ENCODE measurements around the gene EFCAB6. TPM values are rescaled to one million over a fixed set of nuclear protein-coding genes. Genes with fewer than 3 reads are reported as not detected.

Gene EFCAB6
- total RNA-seq, 2 experiments from 2014 or later: 0.56 to 0.71 TPM

DNA sequence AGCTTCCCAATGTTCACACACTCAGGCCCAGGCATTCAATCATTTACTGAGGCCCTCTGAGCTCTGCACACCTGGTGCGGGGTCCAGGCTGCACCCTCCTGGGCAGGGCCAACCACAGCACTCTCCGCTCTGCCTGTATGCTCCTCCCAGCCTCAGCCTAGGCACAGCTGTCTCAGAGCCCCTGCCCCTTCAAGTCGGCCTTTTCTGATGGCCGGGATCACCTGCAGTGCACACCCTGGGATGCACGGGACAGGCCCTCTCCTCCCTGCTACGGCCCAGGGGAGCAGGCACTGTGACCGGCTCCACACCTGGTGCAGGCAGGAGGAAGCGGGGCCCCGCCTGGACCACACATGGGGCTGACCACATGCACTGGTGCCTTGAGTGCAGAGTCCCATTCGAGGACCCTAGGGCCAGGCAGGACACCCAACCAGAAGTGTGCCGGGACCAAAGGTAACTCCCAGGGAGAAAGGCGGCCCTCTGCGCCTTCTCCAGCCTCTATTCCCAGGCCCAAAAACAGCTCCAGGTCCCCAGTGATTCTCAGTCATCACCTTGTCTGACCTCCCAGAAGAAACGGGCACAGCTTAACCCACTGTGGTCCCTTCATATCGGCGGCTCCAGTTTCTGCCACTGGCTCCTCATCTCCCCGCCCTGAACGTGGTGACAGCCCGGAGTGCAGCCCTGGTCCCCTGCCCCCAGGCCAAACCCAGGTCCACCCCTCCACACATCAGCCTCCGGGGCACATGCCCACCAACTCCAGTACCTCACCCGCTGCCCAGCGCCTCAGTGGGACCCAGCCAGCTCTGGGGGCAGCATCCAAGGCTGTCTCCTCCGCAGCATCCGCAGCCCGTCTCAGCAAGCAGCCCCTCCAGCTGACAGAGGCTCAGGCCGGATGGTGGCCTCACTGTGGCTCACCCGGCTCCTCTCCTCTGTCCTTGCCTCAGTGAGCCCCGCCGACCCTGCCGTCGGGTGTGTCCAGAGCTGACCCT lies 32.7 kb upstream of the EFCAB6 start:
- Mint-ChIP-seq H3K9me3 (ENCODE audit: low read depth) (no peaks in the 10 kb centered on the region), H3K36me3 (ENCODE audit: low read depth) (no peaks in the 10 kb centered on the region), H3K4me1 (no peaks in the 10 kb centered on the region), H3K4me3 (no peak overlapping the region), H3K27ac (no peak overlapping the region), H3K27me3 (no peaks in the 10 kb centered on the region)
- DNase-seq (no peak), ATAC-seq (no peak)
- ChIA-PET POLR2A (no interaction called here), CTCF (no interaction called here)
- intact Hi-C loops (cut with DNase I, micrococcal nuclease): no loop called here

- H3K9me3 Mint-ChIP-seq (ENCODE audit: low read depth): no peaks in the 10 kb centered on the region
- intact Hi-C loops (cut with DNase I, micrococcal nuclease): no loop called here
- no peak overlapping the region for H3K4me3 Mint-ChIP-seq
- H3K27me3 Mint-ChIP-seq: no peaks in the 10 kb centered on the region
- ATAC-seq: no peak
- ChIA-PET POLR2A (no interaction called here), CTCF (interaction anchor here (0.6 kb wide), 1 partner anchor 1016 kb away, joined by 3 read pairs; no protein-coding TSS in a partner anchor)
- H3K4me1 Mint-ChIP-seq: no peaks in the 10 kb centered on the region
- DNase-seq: no peak
- H3K36me3 Mint-ChIP-seq (ENCODE audit: low read depth): no peaks in the 10 kb centered on the region
- no peak overlapping the region for H3K27ac Mint-ChIP-seq
These were observed 31.9 kb upstream of the EFCAB6 start for GRCh38 chr22:43843783-43844530.

DNA sequence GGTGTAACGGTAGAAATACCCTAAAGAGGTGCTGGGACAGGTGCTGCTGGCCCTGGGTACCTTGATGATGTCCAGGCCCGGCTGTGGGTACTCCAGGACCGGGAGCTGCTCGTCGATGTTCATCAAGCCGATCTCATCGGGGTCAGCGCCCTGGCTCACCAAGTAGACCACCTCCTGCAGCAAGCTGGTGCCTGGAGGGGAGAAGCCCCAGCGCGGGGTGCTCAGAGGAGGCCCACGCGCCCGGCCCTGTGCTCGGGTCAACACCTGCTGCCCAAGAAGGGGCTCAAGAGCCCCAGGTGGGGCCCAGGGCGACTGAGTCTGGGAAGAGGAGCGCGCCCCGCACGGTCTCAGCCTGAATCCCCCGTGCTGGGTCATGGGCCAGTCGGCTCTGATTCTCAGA lies 29.6 kb upstream of the EFCAB6 start:
- Mint-ChIP-seq H3K27ac (no peak overlapping the region), H3K4me3 (no peak overlapping the region), H3K27me3 (no peaks in the 10 kb centered on the region), H3K36me3 (ENCODE audit: low read depth) (no peaks in the 10 kb centered on the region), H3K4me1 (no peaks in the 10 kb centered on the region), H3K9me3 (ENCODE audit: low read depth) (no peaks in the 10 kb centered on the region)
- POLR2A ChIA-PET: no interaction called here
- intact Hi-C loops (cut with DNase I, micrococcal nuclease): no loop called here
- no peak for ATAC-seq
- DNase-seq: no peak
- CTCF ChIA-PET: no interaction called here

DNA sequence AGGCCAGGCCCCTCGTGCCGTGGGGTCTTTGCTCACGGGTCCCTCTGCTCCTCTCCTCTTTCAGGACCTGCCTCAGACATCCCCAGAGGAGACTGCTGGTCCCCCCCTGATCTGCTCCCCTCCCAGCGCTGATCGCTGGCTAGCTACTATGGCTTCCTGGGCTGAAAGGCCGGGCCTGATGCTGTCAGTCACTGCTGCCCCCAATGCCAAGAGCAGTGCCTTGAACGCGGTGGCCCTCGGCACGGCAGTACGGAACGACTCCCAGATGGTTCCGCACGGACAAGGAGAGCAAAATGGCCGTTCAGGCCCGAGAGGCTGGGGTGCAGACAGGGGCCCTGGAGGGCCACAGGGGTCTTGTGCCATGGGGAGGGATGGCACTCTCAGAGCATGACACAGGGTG lies 28.7 kb upstream of the EFCAB6 start:
- ChIA-PET CTCF (no interaction called here), POLR2A (no interaction called here)
- Mint-ChIP-seq H3K4me3 (no peak overlapping the region), H3K27ac (no peak overlapping the region), H3K36me3 (ENCODE audit: low read depth) (no peaks in the 10 kb centered on the region), H3K27me3 (no peaks in the 10 kb centered on the region), H3K4me1 (no peaks in the 10 kb centered on the region), H3K9me3 (ENCODE audit: low read depth) (no peaks in the 10 kb centered on the region)
- ATAC-seq: no peak
- DNase-seq: no peak
- intact Hi-C loops (cut with DNase I, micrococcal nuclease): no loop called here

GRCh38 chr22:43840431-43840830 lies 28.3 kb upstream of the EFCAB6 start:
- CTCF ChIA-PET: no interaction called here

DNA sequence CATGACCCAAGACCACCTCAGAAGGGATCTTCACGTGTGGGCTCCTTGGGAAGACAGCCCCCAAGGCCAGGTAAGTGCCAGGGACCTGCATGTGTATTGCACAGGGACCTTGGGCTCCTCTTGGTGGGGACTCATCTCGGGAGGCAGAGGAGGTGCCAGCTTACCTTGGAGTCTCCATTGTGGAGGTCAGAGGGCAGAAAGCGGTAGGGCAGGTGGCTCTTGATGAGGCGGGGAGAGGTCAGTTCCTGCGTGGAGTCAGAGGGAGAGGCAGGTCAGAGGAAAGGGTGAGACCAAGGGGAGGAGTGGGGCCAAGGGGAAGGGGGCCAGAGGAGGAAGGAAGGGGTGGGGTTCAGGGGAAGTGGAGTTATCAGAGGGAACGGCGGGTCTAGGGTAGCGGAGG lies 27.7 kb upstream of the EFCAB6 start:
- DNase-seq: no peak
- ATAC-seq: no peak
- H3K9me3 Mint-ChIP-seq (ENCODE audit: low read depth): no peaks in the 10 kb centered on the region
- ChIA-PET CTCF (no interaction called here), POLR2A (no interaction called here)
- peaks cover 2% of the 10 kb centered on the region for H3K27me3 Mint-ChIP-seq
- no peaks in the 10 kb centered on the region for H3K4me1 Mint-ChIP-seq
- H3K27ac Mint-ChIP-seq: no peak overlapping the region
- H3K36me3 Mint-ChIP-seq (ENCODE audit: low read depth): no peaks in the 10 kb centered on the region
- intact Hi-C loops (cut with DNase I, micrococcal nuclease): no loop called here
- H3K4me3 Mint-ChIP-seq: no peak overlapping the region

More at GRCh38 chr22:43840431-43840830, 28.3 kb upstream of the EFCAB6 start:
- Mint-ChIP-seq H3K27me3 (peaks cover 2% of the 10 kb centered on the region), H3K4me3 (no peak overlapping the region), H3K27ac (no peak overlapping the region), H3K4me1 (no peaks in the 10 kb centered on the region), H3K9me3 (ENCODE audit: low read depth) (no peaks in the 10 kb centered on the region), H3K36me3 (ENCODE audit: low read depth) (no peaks in the 10 kb centered on the region)
- POLR2A ChIA-PET: no interaction called here
- intact Hi-C loops (cut with DNase I, micrococcal nuclease): no loop called here
- no peak for ATAC-seq
- DNase-seq: no peak

DNA sequence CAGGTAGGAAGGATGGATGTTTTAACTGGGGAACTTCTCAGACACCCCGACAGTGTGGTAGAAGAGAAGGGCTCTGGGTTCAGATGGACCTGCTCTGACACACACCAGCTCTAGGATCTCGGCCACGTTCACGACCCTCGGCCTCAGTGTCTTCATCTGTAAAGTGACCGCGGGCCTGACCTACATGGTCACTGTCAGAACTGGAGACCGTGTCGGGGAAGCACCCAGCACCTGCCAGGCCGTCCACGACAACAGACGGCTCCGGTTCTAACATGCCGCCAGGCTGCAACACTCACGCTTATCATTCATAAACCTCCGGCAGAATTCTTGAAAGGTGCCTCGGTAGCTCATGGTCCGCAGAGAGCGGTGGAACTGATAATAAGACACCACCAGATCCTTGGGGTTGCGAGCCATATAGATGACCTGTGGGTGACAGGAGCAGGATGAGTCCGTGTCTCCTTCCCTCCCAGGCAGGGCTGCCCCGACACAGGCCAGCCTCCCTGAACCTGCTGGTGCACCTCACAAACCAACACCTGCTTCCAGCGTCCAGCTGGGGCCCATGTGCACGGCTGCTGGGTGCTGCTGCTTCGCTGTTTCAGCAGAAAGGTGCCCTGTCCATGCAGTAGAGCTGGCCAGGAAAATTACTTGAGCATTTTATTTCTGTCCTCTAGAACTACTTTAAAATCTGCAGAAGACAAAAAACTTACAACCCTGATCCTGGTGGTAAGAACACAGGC lies 26.6 kb upstream of the EFCAB6 start:
- no peak overlapping the region for H3K27ac Mint-ChIP-seq
- ChIA-PET CTCF (no interaction called here), POLR2A (no interaction called here)
- no peak overlapping the region for H3K4me3 Mint-ChIP-seq
- no peak for DNase-seq
- peaks cover 2% of the 10 kb centered on the region for H3K27me3 Mint-ChIP-seq
- H3K36me3 Mint-ChIP-seq (ENCODE audit: low read depth): no peaks in the 10 kb centered on the region
- H3K9me3 Mint-ChIP-seq (ENCODE audit: low read depth): no peaks in the 10 kb centered on the region
- ATAC-seq: no peak
- H3K4me1 Mint-ChIP-seq: no peaks in the 10 kb centered on the region
- intact Hi-C loops (cut with DNase I, micrococcal nuclease): no loop called here

GRCh38 chr22:43838161-43838560 lies 26.1 kb upstream of the EFCAB6 start:
- Mint-ChIP-seq H3K27ac (no peak overlapping the region), H3K9me3 (ENCODE audit: low read depth) (no peaks in the 10 kb centered on the region), H3K4me1 (no peaks in the 10 kb centered on the region), H3K36me3 (ENCODE audit: low read depth) (no peaks in the 10 kb centered on the region), H3K27me3 (peaks cover 2% of the 10 kb centered on the region), H3K4me3 (no peak overlapping the region)
- DNase-seq: no peak
- intact Hi-C loops (cut with DNase I, micrococcal nuclease): no loop called here
- ATAC-seq: no peak
- ChIA-PET CTCF (no interaction called here), POLR2A (no interaction called here)

- no peaks in the 10 kb centered on the region for H3K4me1 Mint-ChIP-seq
- peaks cover 2% of the 10 kb centered on the region for H3K27me3 Mint-ChIP-seq
- no peak for DNase-seq
- H3K9me3 Mint-ChIP-seq (ENCODE audit: low read depth): no peaks in the 10 kb centered on the region
- H3K4me3 Mint-ChIP-seq: no peak overlapping the region
- H3K27ac Mint-ChIP-seq: no peak overlapping the region
- intact Hi-C loops (cut with DNase I, micrococcal nuclease): no loop called here
- no peak for ATAC-seq
- no peaks in the 10 kb centered on the region for H3K36me3 Mint-ChIP-seq (ENCODE audit: low read depth)
- POLR2A ChIA-PET: no interaction called here
- CTCF ChIA-PET: no interaction called here
These were observed 25.6 kb upstream of the EFCAB6 start for GRCh38 chr22:43837666-43838065.

- Mint-ChIP-seq H3K27ac (no peak overlapping the region), H3K27me3 (peaks cover 2% of the 10 kb centered on the region), H3K4me3 (no peak overlapping the region), H3K36me3 (ENCODE audit: low read depth) (no peaks in the 10 kb centered on the region), H3K4me1 (no peaks in the 10 kb centered on the region), H3K9me3 (ENCODE audit: low read depth) (no peaks in the 10 kb centered on the region)
- intact Hi-C loops (cut with DNase I, micrococcal nuclease): no loop called here
- POLR2A ChIA-PET: no interaction called here
- DNase-seq (no peak), ATAC-seq (no peak)
- CTCF ChIA-PET: no interaction called here
These were observed 23.6 kb upstream of the EFCAB6 start for GRCh38 chr22:43835736-43836135.

DNA sequence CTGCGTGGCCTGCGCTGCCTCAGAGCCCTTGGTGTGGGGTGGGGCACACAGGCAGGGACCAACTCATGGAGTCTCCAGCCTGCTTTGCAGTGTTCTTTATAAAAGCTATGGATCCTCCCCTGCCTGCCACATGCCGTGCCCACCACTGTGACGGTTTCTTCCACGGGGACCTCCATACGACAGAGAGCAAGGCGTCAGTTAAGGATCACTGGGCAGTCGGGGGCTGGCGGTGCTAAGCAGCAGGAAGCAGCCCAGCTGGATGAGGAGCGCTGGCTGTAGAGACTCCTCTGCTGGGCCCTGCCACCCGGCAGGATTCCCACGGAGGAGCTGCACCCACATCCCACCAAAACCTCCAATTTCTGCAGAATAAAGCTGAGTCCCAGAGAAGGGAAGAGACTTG lies 23.1 kb upstream of the EFCAB6 start:
- H3K4me3 Mint-ChIP-seq: no peak overlapping the region
- H3K36me3 Mint-ChIP-seq (ENCODE audit: low read depth): no peaks in the 10 kb centered on the region
- intact Hi-C loops (cut with DNase I, micrococcal nuclease): no loop called here
- H3K4me1 Mint-ChIP-seq: no peaks in the 10 kb centered on the region
- DNase-seq: no peak
- ChIA-PET POLR2A (interaction anchor here (0.6 kb wide), 1 partner anchor 292 kb away, joined by 11 read pairs; no protein-coding TSS in a partner anchor), CTCF (no interaction called here)
- no peaks in the 10 kb centered on the region for H3K9me3 Mint-ChIP-seq (ENCODE audit: low read depth)
- ATAC-seq: no peak
- peaks cover 2% of the 10 kb centered on the region for H3K27me3 Mint-ChIP-seq
- no peak overlapping the region for H3K27ac Mint-ChIP-seq

Measured in activated CD4-positive, alpha-beta T cell treated with anti-CD3 and anti-CD28 coated beads for 36 hours (primary cell).